ENCODE measurements around the gene PCDH7. TPM values are rescaled to one million over a fixed set of nuclear protein-coding genes. Genes with fewer than 3 reads are reported as not detected.

The PCDH7 gene
- total RNA-seq, 1 donor from 2014 or later, result 2.8 TPM

DNA sequence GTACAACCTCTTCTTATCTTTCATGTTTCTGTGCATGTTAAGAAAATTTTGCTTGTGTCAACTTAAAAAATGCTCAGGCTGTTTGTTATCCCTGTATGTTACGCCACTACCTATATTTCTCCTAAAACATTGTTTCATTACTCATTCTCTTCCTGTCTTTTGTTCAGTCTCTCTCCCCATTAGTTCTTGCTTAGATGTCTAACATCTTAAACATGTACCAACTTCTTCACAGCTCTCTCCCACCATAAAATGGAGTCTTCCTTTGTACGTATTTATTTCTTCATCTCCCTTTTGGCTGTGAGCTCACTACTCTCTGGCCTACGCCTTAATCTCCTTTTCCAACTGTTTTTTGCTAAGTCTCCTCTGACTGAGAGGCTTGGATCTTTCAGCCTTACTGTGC is 36.4 kb downstream of the PCDH7 start:
- Mint-ChIP-seq H3K27ac (ENCODE audit: unreplicated experiment) (no peak overlapping the region), H3K27me3 (ENCODE audit: unreplicated experiment) (no peaks in the 10 kb centered on the region), H3K9me3 (ENCODE audit: unreplicated experiment) (no peaks in the 10 kb centered on the region), H3K4me3 (ENCODE audit: unreplicated experiment) (no peak overlapping the region), H3K36me3 (ENCODE audit: unreplicated experiment) (no peaks in the 10 kb centered on the region), H3K4me1 (ENCODE audit: low read depth, unreplicated experiment) (no peaks in the 10 kb centered on the region)
- TF ChIP-seq, protein P1, sequence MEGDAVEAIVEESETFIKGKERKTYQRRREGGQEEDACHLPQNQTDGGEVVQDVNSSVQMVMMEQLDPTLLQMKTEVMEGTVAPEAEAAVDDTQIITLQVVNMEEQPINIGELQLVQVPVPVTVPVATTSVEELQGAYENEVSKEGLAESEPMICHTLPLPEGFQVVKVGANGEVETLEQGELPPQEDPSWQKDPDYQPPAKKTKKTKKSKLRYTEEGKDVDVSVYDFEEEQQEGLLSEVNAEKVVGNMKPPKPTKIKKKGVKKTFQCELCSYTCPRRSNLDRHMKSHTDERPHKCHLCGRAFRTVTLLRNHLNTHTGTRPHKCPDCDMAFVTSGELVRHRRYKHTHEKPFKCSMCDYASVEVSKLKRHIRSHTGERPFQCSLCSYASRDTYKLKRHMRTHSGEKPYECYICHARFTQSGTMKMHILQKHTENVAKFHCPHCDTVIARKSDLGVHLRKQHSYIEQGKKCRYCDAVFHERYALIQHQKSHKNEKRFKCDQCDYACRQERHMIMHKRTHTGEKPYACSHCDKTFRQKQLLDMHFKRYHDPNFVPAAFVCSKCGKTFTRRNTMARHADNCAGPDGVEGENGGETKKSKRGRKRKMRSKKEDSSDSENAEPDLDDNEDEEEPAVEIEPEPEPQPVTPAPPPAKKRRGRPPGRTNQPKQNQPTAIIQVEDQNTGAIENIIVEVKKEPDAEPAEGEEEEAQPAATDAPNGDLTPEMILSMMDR (IDR thresholded peaks at IDR 0.05; ENCODE audit: partially characterized antibody, unreplicated experiment), result no peak
- DNase-seq, result no peak

DNA sequence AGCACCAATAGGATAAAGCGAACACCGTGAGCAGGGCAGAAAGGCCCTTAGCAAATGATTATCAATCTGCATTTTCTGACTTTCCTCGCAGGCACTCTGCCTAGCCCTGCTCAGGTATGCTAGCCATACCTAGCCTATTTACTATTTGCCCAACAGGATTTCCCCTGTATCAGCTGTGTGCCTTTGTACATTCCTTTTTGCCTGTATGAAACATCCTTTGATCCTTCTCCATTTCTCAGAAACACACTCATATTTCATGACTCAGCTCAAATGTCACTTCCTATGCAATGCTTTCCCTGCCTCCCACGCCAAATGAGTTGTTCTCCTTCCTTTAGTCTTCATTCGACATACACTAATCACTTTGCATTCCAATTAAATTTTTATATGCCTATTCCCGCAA is 37.2 kb downstream of the PCDH7 start:
- H3K36me3 Mint-ChIP-seq (ENCODE audit: unreplicated experiment), result no peaks in the 10 kb centered on the region
- H3K27ac Mint-ChIP-seq (ENCODE audit: unreplicated experiment), result no peak overlapping the region
- no peak for DNase-seq

DNA sequence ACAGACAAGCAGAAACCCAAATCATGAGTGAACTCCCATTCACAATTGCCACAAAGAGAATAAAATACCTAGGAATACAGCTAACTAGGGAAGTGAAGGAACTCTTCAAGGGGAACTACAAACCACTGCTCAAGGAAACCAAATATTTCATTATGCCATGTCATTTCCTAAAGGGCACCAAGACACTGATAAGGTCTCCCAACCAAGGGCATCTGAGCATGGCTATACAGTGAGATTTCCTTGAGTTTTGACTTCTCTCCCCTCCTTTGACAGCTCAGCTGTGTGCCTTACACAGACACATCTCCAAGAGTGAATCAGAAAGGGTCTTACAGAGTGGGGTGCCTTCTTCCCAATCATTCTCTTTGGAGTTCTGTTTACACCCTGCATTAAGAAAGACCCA is 40.4 kb downstream of the PCDH7 start:
- Mint-ChIP-seq H3K4me1 (ENCODE audit: low read depth, unreplicated experiment) (no peaks in the 10 kb centered on the region), H3K4me3 (ENCODE audit: unreplicated experiment) (no peak overlapping the region), H3K27ac (ENCODE audit: unreplicated experiment) (no peak overlapping the region), H3K9me3 (ENCODE audit: unreplicated experiment) (no peaks in the 10 kb centered on the region), H3K27me3 (ENCODE audit: unreplicated experiment) (no peaks in the 10 kb centered on the region), H3K36me3 (ENCODE audit: unreplicated experiment) (no peaks in the 10 kb centered on the region)
- TF ChIP-seq, protein P1 (IDR thresholded peaks at IDR 0.05; ENCODE audit: partially characterized antibody, unreplicated experiment), result no peak
- DNase-seq, result no peak

More for the DNA sequence above, 37.2 kb downstream of the PCDH7 start:
- H3K27me3 Mint-ChIP-seq (ENCODE audit: unreplicated experiment), result no peaks in the 10 kb centered on the region
- no peak overlapping the region for H3K4me3 Mint-ChIP-seq (ENCODE audit: unreplicated experiment)
- TF ChIP-seq, protein P1 (IDR thresholded peaks at IDR 0.05; ENCODE audit: partially characterized antibody, unreplicated experiment), result no peak
- H3K9me3 Mint-ChIP-seq (ENCODE audit: unreplicated experiment), result no peaks in the 10 kb centered on the region
- no peaks in the 10 kb centered on the region for H3K4me1 Mint-ChIP-seq (ENCODE audit: low read depth, unreplicated experiment)

DNA sequence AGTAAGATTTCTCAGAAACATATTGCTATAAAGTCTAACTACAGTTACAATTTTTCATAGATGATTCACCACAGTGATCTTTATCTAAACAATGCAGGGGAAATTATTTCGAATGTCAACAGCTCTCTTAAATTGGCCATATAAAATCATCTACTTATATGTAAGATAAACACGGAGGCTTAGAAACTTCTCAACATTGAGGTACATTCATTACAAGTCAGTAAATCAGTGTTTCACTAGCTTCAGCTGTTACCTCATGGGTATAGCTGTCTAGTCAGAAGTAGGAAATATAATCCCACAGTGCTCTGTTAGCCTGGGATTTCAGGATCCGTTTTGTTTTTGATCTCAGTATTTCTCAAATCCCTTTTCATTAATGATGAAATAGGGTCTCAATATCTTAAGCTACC is 43.2 kb downstream of the PCDH7 start:
- no peak overlapping the region for H3K4me3 Mint-ChIP-seq (ENCODE audit: unreplicated experiment)
- no peaks in the 10 kb centered on the region for H3K27me3 Mint-ChIP-seq (ENCODE audit: unreplicated experiment)
- H3K27ac Mint-ChIP-seq (ENCODE audit: unreplicated experiment), result no peak overlapping the region
- no peak for DNase-seq
- H3K4me1 Mint-ChIP-seq (ENCODE audit: low read depth, unreplicated experiment), result no peaks in the 10 kb centered on the region
- TF ChIP-seq, protein P1 (IDR thresholded peaks at IDR 0.05; ENCODE audit: partially characterized antibody, unreplicated experiment), result no peak
- no peaks in the 10 kb centered on the region for H3K36me3 Mint-ChIP-seq (ENCODE audit: unreplicated experiment)
- H3K9me3 Mint-ChIP-seq (ENCODE audit: unreplicated experiment), result no peaks in the 10 kb centered on the region

DNA sequence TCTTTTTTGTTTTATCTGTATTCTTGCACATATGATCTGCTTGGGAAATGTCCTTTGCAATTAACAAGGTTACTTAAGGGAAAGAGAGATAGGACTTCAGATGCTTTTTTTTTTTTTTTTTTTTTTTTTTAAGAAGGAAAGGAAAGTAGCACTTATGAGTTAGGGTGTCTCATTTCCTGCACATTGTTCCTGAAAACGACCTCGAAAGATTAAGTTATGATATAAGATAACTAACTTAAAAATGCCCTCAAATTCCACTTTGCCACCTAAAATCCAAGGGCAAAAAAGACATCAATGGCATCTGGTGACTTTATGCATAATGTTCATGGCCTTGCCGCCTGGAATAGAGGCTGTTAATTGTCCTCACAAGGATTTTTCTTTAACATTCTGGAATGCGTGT is 44.9 kb downstream of the PCDH7 start:
- TF ChIP-seq, protein P1 (IDR thresholded peaks at IDR 0.05; ENCODE audit: partially characterized antibody, unreplicated experiment), result no peak
- no peaks in the 10 kb centered on the region for H3K27me3 Mint-ChIP-seq (ENCODE audit: unreplicated experiment)
- H3K36me3 Mint-ChIP-seq (ENCODE audit: unreplicated experiment), result no peaks in the 10 kb centered on the region
- no peaks in the 10 kb centered on the region for H3K9me3 Mint-ChIP-seq (ENCODE audit: unreplicated experiment)
- H3K4me3 Mint-ChIP-seq (ENCODE audit: unreplicated experiment), result no peak overlapping the region
- H3K27ac Mint-ChIP-seq (ENCODE audit: unreplicated experiment), result no peak overlapping the region
- no peak for DNase-seq
- H3K4me1 Mint-ChIP-seq (ENCODE audit: low read depth, unreplicated experiment), result no peaks in the 10 kb centered on the region

All from glutamatergic neuron (in vitro differentiated cells).